SK-N-SH (cell line): ENCODE data around the gene SLC26A8.

Experiments
- TCF12 ChIP-seq: IDR thresholded peaks from 2 replicates; pipeline ENCODE4 v1.4.0; 2012
- TF ChIP-seq, protein P1 (sequence below): fragments of 200-600 bp; sonication (generic); IDR thresholded peaks from 2 replicates; pipeline ENCODE4 v1.6.1; 2017; ENCODE audit warnings: antibody characterized with exemption, mild to moderate bottlenecking, moderate library complexity

DNA sequence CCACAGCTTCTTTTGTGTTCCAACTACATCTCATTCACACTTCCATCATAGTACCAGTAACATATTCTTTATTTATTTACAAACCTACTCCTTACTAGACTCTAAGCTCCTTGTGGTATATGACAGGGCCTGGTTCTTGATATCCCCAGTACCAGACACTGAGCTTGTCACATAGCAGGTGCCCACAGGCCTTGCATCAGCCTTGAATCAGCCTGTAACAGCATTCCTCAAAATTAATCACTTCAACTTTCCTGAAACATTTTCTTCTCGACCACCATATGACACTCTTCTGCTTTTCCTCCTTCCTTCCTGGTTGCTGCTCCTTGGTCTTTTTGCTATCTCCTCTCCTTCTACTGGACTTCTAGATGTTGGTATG lies 78.8 kb downstream of the SLC26A8 start:
- TF ChIP-seq, protein P1, sequence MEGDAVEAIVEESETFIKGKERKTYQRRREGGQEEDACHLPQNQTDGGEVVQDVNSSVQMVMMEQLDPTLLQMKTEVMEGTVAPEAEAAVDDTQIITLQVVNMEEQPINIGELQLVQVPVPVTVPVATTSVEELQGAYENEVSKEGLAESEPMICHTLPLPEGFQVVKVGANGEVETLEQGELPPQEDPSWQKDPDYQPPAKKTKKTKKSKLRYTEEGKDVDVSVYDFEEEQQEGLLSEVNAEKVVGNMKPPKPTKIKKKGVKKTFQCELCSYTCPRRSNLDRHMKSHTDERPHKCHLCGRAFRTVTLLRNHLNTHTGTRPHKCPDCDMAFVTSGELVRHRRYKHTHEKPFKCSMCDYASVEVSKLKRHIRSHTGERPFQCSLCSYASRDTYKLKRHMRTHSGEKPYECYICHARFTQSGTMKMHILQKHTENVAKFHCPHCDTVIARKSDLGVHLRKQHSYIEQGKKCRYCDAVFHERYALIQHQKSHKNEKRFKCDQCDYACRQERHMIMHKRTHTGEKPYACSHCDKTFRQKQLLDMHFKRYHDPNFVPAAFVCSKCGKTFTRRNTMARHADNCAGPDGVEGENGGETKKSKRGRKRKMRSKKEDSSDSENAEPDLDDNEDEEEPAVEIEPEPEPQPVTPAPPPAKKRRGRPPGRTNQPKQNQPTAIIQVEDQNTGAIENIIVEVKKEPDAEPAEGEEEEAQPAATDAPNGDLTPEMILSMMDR, result no peak
- no peak for TF ChIP-seq TCF12
